NB4 (cell line): Measurements from ENCODE around the gene PCDHGA10.
"Not testable (repeated sequence)": the region's sequence is repeated elsewhere in the genome, so short reads cannot be mapped to it uniquely, and the experiment has no call there.

Experiments
- DNase-seq: peaks from one replicate; pipeline ENCODE4 v3.0.0; 2010; ENCODE audit warnings: low read depth
- H3K4me3 ChIP-seq: one replicate; pipeline ENCODE4 v1.5.1; 2011; ENCODE audit warnings: mild to moderate bottlenecking, low read depth, low read length, moderate library complexity
- MYC ChIP-seq: IDR thresholded peaks from 2 replicates; pipeline ENCODE4 v1.6.1; 2011; ENCODE audit warnings: low read depth, low read length
- POLR2A ChIP-seq: IDR thresholded peaks from 2 replicates; pipeline ENCODE4 v1.6.1; 2011; ENCODE audit warnings: mild to moderate bottlenecking; ENCODE audit not compliant: insufficient read length; ENCODE audit errors: extremely low read depth
- TF ChIP-seq, protein P1 (sequence below): IDR thresholded peaks from one replicate; pipeline ENCODE4 v1.5.1; 2012; ENCODE audit warnings: low read depth, low read length
- TF ChIP-seq, protein P2 (sequence below): IDR thresholded peaks from 2 replicates; pipeline ENCODE4 v1.6.1; 2011; ENCODE audit warnings: low read depth, low read length

The PCDHGA10 gene

DNA sequence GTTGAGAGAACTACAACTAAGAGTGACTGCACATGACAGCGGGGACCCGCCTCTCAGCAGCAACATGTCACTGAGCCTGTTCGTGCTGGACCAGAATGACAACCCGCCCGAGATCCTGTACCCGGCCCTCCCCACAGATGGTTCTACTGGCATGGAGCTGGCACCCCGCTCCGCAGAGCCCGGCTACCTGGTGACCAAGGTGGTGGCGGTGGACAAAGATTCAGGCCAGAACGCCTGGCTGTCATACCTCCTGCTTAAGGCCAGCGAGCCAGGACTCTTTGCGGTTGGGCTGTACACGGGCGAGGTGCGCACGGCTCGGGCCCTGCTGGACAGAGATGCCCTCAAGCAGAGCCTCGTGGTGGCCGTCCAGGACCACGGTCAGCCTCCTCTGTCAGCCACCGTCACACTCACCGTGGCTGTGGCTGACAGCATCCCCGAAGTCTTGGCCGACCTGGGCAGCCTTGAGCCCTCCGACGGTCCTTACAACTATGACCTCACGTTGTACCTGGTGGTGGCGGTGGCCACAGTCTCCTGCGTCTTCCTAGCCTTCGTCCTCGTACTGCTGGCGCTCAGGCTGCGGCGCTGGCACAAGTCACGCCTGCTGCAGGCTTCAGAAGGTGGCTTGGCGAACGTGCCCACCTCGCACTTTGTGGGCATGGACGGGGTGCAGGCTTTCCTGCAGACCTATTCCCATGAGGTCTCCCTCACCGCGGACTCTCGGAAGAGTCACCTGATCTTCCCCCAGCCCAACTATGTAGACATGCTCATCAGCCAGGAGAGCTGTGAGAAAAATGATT lies 28.1 kb upstream of the PCDHGA10 start:
- DNase-seq = no peak
- TF ChIP-seq, protein P1, sequence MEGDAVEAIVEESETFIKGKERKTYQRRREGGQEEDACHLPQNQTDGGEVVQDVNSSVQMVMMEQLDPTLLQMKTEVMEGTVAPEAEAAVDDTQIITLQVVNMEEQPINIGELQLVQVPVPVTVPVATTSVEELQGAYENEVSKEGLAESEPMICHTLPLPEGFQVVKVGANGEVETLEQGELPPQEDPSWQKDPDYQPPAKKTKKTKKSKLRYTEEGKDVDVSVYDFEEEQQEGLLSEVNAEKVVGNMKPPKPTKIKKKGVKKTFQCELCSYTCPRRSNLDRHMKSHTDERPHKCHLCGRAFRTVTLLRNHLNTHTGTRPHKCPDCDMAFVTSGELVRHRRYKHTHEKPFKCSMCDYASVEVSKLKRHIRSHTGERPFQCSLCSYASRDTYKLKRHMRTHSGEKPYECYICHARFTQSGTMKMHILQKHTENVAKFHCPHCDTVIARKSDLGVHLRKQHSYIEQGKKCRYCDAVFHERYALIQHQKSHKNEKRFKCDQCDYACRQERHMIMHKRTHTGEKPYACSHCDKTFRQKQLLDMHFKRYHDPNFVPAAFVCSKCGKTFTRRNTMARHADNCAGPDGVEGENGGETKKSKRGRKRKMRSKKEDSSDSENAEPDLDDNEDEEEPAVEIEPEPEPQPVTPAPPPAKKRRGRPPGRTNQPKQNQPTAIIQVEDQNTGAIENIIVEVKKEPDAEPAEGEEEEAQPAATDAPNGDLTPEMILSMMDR = no peak
- TF ChIP-seq POLR2A = no peak
- TF ChIP-seq, protein P2, sequence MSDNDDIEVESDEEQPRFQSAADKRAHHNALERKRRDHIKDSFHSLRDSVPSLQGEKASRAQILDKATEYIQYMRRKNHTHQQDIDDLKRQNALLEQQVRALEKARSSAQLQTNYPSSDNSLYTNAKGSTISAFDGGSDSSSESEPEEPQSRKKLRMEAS = no peak
- TF ChIP-seq MYC = no peak
- no peak overlapping the region for H3K4me3 ChIP-seq

DNA sequence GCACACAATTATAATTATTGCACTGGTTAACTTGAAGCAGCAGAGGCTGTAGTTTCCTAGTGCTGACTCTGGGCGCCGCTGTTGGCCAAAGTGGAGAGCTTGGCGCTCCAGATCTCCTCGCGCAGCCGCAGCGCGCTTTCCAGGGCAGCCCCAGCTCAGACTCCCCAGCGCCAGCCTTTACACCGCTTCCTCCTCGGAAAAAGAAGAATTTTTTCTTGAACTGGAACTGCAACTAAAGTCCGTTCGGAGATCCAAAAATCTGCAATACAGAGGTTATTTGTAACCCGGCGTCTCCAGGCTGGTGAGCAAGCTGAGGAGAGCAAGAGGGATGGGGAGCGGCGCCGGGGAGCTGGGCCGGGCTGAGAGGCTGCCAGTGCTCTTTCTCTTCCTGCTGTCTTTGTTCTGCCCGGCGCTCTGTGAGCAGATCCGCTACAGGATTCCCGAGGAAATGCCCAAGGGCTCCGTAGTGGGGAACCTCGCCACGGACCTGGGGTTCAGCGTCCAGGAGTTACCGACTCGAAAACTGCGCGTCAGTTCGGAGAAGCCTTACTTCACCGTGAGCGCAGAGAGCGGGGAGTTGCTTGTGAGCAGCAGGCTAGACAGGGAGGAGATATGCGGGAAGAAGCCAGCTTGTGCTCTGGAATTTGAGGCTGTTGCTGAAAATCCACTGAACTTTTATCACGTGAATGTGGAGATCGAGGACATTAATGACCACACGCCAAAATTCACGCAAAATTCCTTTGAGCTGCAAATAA lies 25.1 kb upstream of the PCDHGA10 start, which contains the start of gene PCDHGB4:
Gene PCDHGB4, plus strand, starts transcription at position 142 of the 755 bp plus-strand sequence. Its CDS starts 187 bp downstream, at position 329.
- not testable (repeated sequence) for H3K4me3 ChIP-seq, DNase-seq

DNA sequence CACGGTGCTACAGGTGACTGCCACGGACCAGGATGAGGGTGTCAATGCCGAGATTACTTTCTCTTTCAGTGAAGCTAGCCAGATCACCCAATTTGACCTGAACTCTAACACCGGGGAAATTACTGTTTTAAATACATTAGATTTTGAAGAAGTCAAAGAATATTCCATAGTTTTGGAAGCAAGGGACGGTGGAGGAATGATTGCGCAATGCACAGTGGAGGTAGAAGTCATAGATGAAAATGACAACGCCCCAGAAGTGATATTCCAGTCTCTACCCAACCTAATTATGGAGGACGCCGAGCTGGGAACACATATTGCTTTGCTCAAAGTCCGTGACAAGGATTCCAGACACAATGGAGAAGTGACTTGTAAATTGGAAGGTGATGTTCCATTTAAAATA lies 24.1 kb upstream of the PCDHGA10 start:
- TF ChIP-seq, protein P2 = no peak
- TF ChIP-seq, protein P1 = no peak
- no peak for TF ChIP-seq POLR2A
- no peak for TF ChIP-seq MYC
- DNase-seq = no peak
- H3K4me3 ChIP-seq = no peak overlapping the region

DNA sequence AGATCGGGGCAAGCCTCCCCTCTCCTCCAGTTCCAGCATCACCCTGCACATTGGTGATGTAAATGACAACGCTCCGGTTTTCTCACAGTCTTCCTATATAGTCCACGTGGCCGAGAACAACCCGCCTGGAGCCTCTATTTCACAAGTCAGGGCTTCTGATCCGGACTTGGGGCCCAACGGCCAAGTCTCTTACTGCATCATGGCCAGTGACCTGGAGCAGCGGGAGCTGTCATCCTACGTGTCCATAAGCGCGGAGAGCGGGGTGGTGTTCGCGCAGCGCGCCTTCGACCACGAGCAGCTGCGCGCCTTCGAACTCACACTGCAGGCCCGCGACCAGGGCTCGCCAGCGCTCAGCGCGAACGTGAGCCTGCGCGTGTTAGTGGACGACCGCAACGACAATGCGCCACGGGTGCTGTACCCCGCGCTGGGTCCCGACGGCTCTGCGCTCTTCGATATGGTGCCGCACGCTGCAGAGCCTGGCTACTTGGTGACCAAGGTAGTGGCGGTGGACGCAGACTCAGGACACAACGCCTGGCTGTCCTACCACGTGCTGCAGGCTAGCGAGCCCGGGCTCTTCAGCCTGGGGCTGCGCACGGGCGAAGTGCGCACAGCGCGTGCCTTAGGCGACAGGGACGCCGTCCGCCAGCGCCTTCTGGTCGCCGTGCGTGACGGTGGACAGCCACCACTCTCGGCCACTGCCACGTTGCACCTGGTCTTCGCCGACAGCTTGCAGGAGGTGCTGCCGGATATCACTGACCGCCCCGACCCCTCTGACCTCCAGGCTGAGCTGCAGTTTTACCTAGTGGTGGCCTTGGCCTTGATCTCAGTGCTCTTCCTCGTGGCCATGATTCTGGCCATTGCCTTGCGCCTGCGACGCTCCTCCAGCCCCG lies 23.4 kb upstream of the PCDHGA10 start:
- TF ChIP-seq, protein P2 = no peak
- TF ChIP-seq POLR2A = no peak
- no peak for TF ChIP-seq MYC
- TF ChIP-seq, protein P1 = no peak
- H3K4me3 ChIP-seq = no peak overlapping the region
- no peak for DNase-seq

DNA sequence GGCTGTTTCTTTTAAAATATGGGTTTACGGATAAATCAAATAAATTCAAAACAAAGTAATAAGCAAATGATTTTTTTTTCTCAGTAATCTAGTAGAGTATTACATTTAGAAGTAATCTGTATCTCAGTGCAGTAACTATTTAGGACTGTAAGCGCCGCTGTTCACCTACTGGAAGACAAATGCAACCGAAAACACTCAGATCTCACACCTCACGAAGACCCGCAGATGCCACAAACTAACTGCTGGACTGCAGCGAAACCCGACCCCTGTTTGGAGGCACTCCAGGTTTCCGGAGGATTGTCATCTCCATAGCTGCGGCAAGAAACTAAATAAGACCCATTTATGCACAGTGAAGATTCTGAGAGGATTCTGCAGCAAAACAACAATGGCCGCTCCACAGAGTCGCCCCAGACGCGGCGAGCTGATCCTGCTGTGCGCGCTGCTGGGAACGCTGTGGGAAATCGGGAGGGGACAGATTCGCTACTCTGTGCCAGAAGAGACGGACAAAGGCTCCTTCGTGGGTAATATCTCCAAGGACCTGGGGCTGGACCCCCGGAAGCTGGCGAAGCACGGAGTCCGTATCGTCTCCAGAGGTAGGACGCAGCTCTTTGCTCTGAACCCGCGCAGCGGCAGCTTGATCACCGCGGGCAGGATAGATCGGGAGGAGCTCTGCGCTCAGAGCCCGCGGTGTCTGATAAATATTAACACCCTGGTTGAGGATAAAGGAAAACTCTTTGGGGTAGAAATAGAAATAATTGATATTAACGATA lies 20.2 kb upstream of the PCDHGA10 start, which contains the start of gene PCDHGA8:
Gene PCDHGA8, plus strand, starts transcription at position 205 of the 770 bp plus-strand sequence. Its CDS starts 181 bp downstream, at position 386.
- H3K4me3 ChIP-seq = no peak within 1 kb of the TSS
- peak; percentile 29 for DNase-seq

More for the DNA sequence above, 20.2 kb upstream of the PCDHGA10 start, which contains the start of gene PCDHGA8:
- TF ChIP-seq POLR2A (no peak), MYC (no peak)
- TF ChIP-seq, protein P1 = no peak
- TF ChIP-seq, protein P2 = no peak
